A673 (cell line): Measurements from ENCODE around the gene MFF.

Experiments used
- CTCF ChIP-seq: fragments of 300-800, 200-600 bp; sonication (generic); conservative IDR thresholded peaks from 2 replicates; pipeline ENCODE4 v1.5.1; 2017; ENCODE audit warnings: low read depth, mild to moderate bottlenecking, antibody characterized with exemption, low read length, moderate library complexity, mixed read lengths
- EZH2 ChIP-seq: fragments of 200-600 bp; sonication (generic); IDR thresholded peaks from 2 replicates; pipeline ENCODE4 v1.6.1; 2017; ENCODE audit warnings: borderline replicate concordance, low read depth, mild to moderate bottlenecking, mixed read lengths, antibody characterized with exemption, low read length; ENCODE audit not compliant: poor library complexity, severe bottlenecking

GRCh38 chr2:227347117-227347516 is 22.1 kb downstream of the MFF start:
- TF ChIP-seq CTCF (no peak), EZH2 (no peak)
